ENCODE results near the gene RNF220. TPM values are rescaled to one million over a fixed set of nuclear protein-coding genes. Genes with fewer than 3 reads are reported as not detected.

The RNF220 gene
- total RNA-seq, 1 donor from 2014 or later = 47.1 TPM

GRCh38 chr1:44545961-44546360, 140.9 kb downstream of the RNF220 start:
- no peak overlapping the region for H3K4me3 ChIP-seq (ENCODE audit: insufficient read depth, low read depth, low read length)
- Mint-ChIP-seq H3K4me3 (ENCODE audit: unreplicated experiment) (no peak overlapping the region), H3K36me3 (ENCODE audit: low read depth, unreplicated experiment) (peaks cover 15% of the 10 kb centered on the region), H3K27ac (ENCODE audit: unreplicated experiment) (no peak overlapping the region), H3K27me3 (ENCODE audit: low read depth, unreplicated experiment) (peaks cover 25% of the 10 kb centered on the region), H3K9me3 (ENCODE audit: unreplicated experiment) (peaks cover 3% of the 10 kb centered on the region), H3K4me1 (ENCODE audit: low read depth, unreplicated experiment) (peaks cover 8% of the 10 kb centered on the region)
- DNase-seq (ENCODE audit: low read depth) (no peak), FAIRE-seq (no peak)
- no peaks in the 10 kb centered on the region for H3K79me2 ChIP-seq (ENCODE audit: insufficient read depth, low read length)
- no peak for TF ChIP-seq EZH2 (IDR thresholded peaks at IDR 0.05; ENCODE audit: insufficient read depth, low read length)
- TF ChIP-seq CTCF (IDR thresholded peaks at IDR 0.05; ENCODE audit: insufficient read depth, low read depth, low read length) = no peak
- no peaks in the 10 kb centered on the region for H4K20me1 ChIP-seq (ENCODE audit: insufficient read depth, low read length)
- no peak overlapping the region for H3K4me2 ChIP-seq (ENCODE audit: low read length)
- H3K27ac ChIP-seq (ENCODE audit: low read depth, low read length) = no peak overlapping the region
- no peaks in the 10 kb centered on the region for H3K9me3 ChIP-seq (ENCODE audit: insufficient read depth, low read depth, low read length)
- no peak overlapping the region for H3K9ac ChIP-seq (ENCODE audit: low read length)
- no peaks in the 10 kb centered on the region for H3K36me3 ChIP-seq (ENCODE audit: insufficient read depth, low read length)
- no peak overlapping the region for H2AFZ ChIP-seq (ENCODE audit: low read depth, low read length)
- peaks cover 25% of the 10 kb centered on the region for H3K27me3 ChIP-seq (ENCODE audit: insufficient read depth, low read length)
- no peaks in the 10 kb centered on the region for H3K4me1 ChIP-seq (ENCODE audit: insufficient read depth, low read length)

- Histone ChIP-seq H3K27ac (ENCODE audit: low read depth, low read length) (no peak overlapping the region), H3K9me3 (ENCODE audit: insufficient read depth, low read depth, low read length) (no peaks in the 10 kb centered on the region), H3K4me2 (ENCODE audit: low read length) (no peak overlapping the region), H3K27me3 (ENCODE audit: insufficient read depth, low read length) (peaks cover 25% of the 10 kb centered on the region), H3K4me3 (ENCODE audit: insufficient read depth, low read depth, low read length) (no peak overlapping the region), H3K36me3 (ENCODE audit: insufficient read depth, low read length) (no peaks in the 10 kb centered on the region), H3K79me2 (ENCODE audit: insufficient read depth, low read length) (no peaks in the 10 kb centered on the region), H4K20me1 (ENCODE audit: insufficient read depth, low read length) (no peaks in the 10 kb centered on the region), H3K4me1 (ENCODE audit: insufficient read depth, low read length) (no peaks in the 10 kb centered on the region), H2AFZ (ENCODE audit: low read depth, low read length) (no peak overlapping the region), H3K9ac (ENCODE audit: low read length) (no peak overlapping the region)
- Mint-ChIP-seq H3K36me3 (ENCODE audit: low read depth, unreplicated experiment) (peaks cover 13% of the 10 kb centered on the region), H3K4me1 (ENCODE audit: low read depth, unreplicated experiment) (peaks cover 8% of the 10 kb centered on the region), H3K27ac (ENCODE audit: unreplicated experiment) (no peak overlapping the region), H3K4me3 (ENCODE audit: unreplicated experiment) (no peak overlapping the region), H3K9me3 (ENCODE audit: unreplicated experiment) (peaks cover 3% of the 10 kb centered on the region), H3K27me3 (ENCODE audit: low read depth, unreplicated experiment) (peaks cover 25% of the 10 kb centered on the region)
- DNase-seq (ENCODE audit: low read depth) = no peak
- FAIRE-seq = no peak
- TF ChIP-seq EZH2 (IDR thresholded peaks at IDR 0.05; ENCODE audit: insufficient read depth, low read length) (no peak), CTCF (IDR thresholded peaks at IDR 0.05; ENCODE audit: insufficient read depth, low read depth, low read length) (no peak)
Measured at GRCh38 chr1:44546403-44547053, 141.5 kb downstream of the RNF220 start.

- DNase-seq (ENCODE audit: low read depth) (no peak), FAIRE-seq (no peak)
- Mint-ChIP-seq H3K9me3 (ENCODE audit: unreplicated experiment) (peaks cover 3% of the 10 kb centered on the region), H3K4me3 (ENCODE audit: unreplicated experiment) (peak overlapping the region; percentile 15), H3K36me3 (ENCODE audit: low read depth, unreplicated experiment) (peaks cover 13% of the 10 kb centered on the region), H3K27me3 (ENCODE audit: low read depth, unreplicated experiment) (peaks cover 29% of the 10 kb centered on the region), H3K27ac (ENCODE audit: unreplicated experiment) (no peak overlapping the region), H3K4me1 (ENCODE audit: low read depth, unreplicated experiment) (peaks cover 8% of the 10 kb centered on the region)
- no peaks in the 10 kb centered on the region for H3K36me3 ChIP-seq (ENCODE audit: insufficient read depth, low read length)
- H3K4me3 ChIP-seq (ENCODE audit: insufficient read depth, low read depth, low read length) = no peak overlapping the region
- H3K9ac ChIP-seq (ENCODE audit: low read length) = no peak overlapping the region
- peaks cover 20% of the 10 kb centered on the region for H3K27me3 ChIP-seq (ENCODE audit: insufficient read depth, low read length)
- H3K9me3 ChIP-seq (ENCODE audit: insufficient read depth, low read depth, low read length) = no peaks in the 10 kb centered on the region
- H3K4me1 ChIP-seq (ENCODE audit: insufficient read depth, low read length) = no peaks in the 10 kb centered on the region
- no peaks in the 10 kb centered on the region for H3K79me2 ChIP-seq (ENCODE audit: insufficient read depth, low read length)
- TF ChIP-seq CTCF (IDR thresholded peaks at IDR 0.05; ENCODE audit: insufficient read depth, low read depth, low read length) (no peak), EZH2 (IDR thresholded peaks at IDR 0.05; ENCODE audit: insufficient read depth, low read length) (no peak)
- H2AFZ ChIP-seq (ENCODE audit: low read depth, low read length) = no peak overlapping the region
- no peak overlapping the region for H3K27ac ChIP-seq (ENCODE audit: low read depth, low read length)
- H3K4me2 ChIP-seq (ENCODE audit: low read length) = no peak overlapping the region
- no peaks in the 10 kb centered on the region for H4K20me1 ChIP-seq (ENCODE audit: insufficient read depth, low read length)
Measured at GRCh38 chr1:44547361-44547760, 142.3 kb downstream of the RNF220 start.

Measured in astrocyte (in vitro differentiated cells and primary cell).